ENCODE data around the gene EIF3L.

Gene EIF3L

GRCh38 chr22:37891926-37892325, 42.7 kb downstream of the EIF3L start:
- Histone ChIP-seq H3K36me3 (ENCODE audit: insufficient read depth, low read length) (peaks cover 47% of the 10 kb centered on the region), H3K4me3 (ENCODE audit: low read length) (no peak overlapping the region)

DNA sequence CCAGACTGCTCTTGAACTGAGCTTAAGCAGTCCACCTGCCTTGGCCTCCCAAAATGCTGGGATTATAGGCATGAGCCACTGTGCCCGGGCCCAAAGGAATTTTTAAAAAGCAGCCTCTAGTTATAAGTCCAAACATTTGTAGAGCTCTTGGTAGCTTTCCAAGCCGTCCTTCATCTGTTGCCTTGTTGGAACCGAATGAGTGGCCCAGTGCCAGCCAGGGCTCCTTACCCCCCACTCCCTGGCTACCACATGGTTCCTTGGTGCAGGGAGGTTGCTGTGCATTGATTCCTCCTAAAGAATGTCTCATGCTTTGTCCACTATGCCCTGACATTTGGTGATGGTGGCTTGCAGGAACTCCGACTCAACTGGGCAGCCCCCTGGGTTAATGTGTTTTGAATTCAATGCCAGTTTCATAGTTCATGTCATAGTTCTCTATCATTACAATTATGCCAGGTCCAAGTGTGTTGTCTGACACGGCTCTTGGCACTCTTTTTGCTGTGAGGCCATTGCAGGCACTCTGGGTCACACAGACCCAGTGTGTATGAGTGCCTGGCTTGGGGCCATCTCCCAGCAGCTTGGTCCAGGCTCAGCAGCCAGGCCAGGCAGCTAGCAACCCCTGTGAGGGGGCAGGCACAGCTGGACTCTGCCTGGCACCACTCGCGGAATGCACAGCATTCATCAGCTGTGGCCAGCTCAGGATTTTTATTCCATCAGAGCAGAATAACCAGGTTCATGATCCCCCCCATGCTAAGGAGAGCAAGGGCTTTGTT, 43.5 kb downstream of the EIF3L start:
- Histone ChIP-seq H3K36me3 (ENCODE audit: insufficient read depth, low read length) (peaks cover 42% of the 10 kb centered on the region), H3K9me3 (ENCODE audit: low read length) (no peaks in the 10 kb centered on the region), H3K4me1 (ENCODE audit: insufficient read depth, low read length) (peaks cover 12% of the 10 kb centered on the region), H3K27me3 (ENCODE audit: insufficient read depth, low read length) (no peaks in the 10 kb centered on the region), H3K4me3 (ENCODE audit: low read length) (no peak overlapping the region), H2AFZ (ENCODE audit: low read depth, low read length) (no peak overlapping the region)

More at GRCh38 chr22:37891926-37892325, 42.7 kb downstream of the EIF3L start:
- H3K9me3 ChIP-seq (ENCODE audit: low read length) = no peaks in the 10 kb centered on the region
- H3K27me3 ChIP-seq (ENCODE audit: insufficient read depth, low read length) = no peaks in the 10 kb centered on the region
- H3K4me1 ChIP-seq (ENCODE audit: insufficient read depth, low read length) = peaks cover 18% of the 10 kb centered on the region
- no peak overlapping the region for H2AFZ ChIP-seq (ENCODE audit: low read depth, low read length)

DNA sequence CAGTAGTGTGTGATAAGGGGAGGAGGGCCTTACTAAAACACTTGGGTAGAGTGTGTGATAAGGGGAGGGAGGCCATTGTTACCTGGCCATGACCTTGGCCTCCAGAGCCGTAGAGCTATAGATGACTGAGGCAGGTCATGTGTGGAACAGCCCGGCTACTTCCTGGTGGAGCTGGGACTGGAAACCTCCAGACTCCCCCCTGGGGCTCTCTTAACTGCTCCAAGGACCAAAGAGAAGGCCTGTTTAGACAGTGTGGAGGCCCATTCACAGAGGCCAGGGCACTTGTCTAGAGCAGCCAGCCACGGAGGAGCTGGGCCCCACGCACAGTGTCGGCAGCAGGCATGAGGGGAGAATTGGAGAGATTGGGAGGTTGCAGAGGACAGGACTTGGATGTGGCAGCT, 44.4 kb downstream of the EIF3L start:
- Histone ChIP-seq H3K4me3 (ENCODE audit: low read length) (no peak overlapping the region), H3K4me1 (ENCODE audit: insufficient read depth, low read length) (peaks cover 11% of the 10 kb centered on the region), H3K9me3 (ENCODE audit: low read length) (no peaks in the 10 kb centered on the region), H3K27me3 (ENCODE audit: insufficient read depth, low read length) (no peaks in the 10 kb centered on the region), H2AFZ (ENCODE audit: low read depth, low read length) (no peak overlapping the region), H3K36me3 (ENCODE audit: insufficient read depth, low read length) (peaks cover 34% of the 10 kb centered on the region)

- Histone ChIP-seq H2AFZ (ENCODE audit: low read depth, low read length) (no peak overlapping the region), H3K4me1 (ENCODE audit: insufficient read depth, low read length) (peaks cover 14% of the 10 kb centered on the region), H3K4me3 (ENCODE audit: low read length) (no peak overlapping the region), H3K27me3 (ENCODE audit: insufficient read depth, low read length) (no peaks in the 10 kb centered on the region), H3K9me3 (ENCODE audit: low read length) (no peaks in the 10 kb centered on the region), H3K36me3 (ENCODE audit: insufficient read depth, low read length) (peaks cover 20% of the 10 kb centered on the region)
These were observed 45.9 kb downstream of the EIF3L start for GRCh38 chr22:37894939-37895670.

- no peak overlapping the region for H2AFZ ChIP-seq (ENCODE audit: low read depth, low read length)
- H3K4me1 ChIP-seq (ENCODE audit: insufficient read depth, low read length) = peaks cover 14% of the 10 kb centered on the region
- H3K36me3 ChIP-seq (ENCODE audit: insufficient read depth, low read length) = peaks cover 14% of the 10 kb centered on the region
- H3K27me3 ChIP-seq (ENCODE audit: insufficient read depth, low read length) = no peaks in the 10 kb centered on the region
- no peak overlapping the region for H3K4me3 ChIP-seq (ENCODE audit: low read length)
- no peaks in the 10 kb centered on the region for H3K9me3 ChIP-seq (ENCODE audit: low read length)
These were observed 47.0 kb downstream of the EIF3L start for GRCh38 chr22:37896181-37896592.

DNA sequence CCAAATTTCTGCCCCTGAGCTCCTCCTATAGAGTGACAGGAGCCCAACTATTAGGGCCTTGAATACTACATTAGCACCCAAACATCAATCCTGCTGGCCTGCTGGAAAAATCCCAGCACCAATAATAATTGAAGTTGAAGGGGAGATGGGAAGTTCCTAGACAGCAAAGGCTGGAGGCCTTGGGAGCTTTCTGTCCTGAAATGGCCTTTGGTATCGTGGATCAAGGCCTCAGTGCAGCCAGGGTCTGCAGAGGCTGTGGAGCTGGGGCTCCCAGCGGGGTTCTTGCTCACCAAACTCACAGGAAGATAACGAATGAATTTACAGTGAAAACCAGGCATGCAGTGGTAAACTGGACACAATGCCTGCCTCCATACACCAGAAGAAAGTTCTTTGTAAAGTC, 47.7 kb downstream of the EIF3L start:
- Histone ChIP-seq H2AFZ (ENCODE audit: low read depth, low read length) (no peak overlapping the region), H3K36me3 (ENCODE audit: insufficient read depth, low read length) (peaks cover 9% of the 10 kb centered on the region), H3K9me3 (ENCODE audit: low read length) (no peaks in the 10 kb centered on the region), H3K4me3 (ENCODE audit: low read length) (no peak overlapping the region), H3K4me1 (ENCODE audit: insufficient read depth, low read length) (peaks cover 14% of the 10 kb centered on the region), H3K27me3 (ENCODE audit: insufficient read depth, low read length) (no peaks in the 10 kb centered on the region)

DNA sequence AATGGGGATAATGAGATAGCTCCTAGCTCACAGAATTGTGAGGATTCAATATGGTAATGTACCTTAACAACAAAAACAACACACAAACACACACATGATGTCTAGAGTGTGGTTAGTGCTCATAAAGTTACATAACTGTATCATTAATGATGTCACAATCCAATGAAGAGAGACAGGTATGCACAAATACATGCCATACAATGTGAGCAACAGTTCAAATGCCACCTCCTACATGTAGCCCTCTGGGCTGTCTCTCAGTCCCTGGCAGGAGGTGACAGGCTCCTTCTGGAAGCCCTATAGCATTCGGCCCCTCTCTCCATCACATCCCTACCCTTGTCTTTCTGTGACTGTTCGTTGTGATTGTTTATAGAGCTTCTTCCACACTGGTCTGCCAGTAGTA, 48.6 kb downstream of the EIF3L start:
- Histone ChIP-seq H3K36me3 (ENCODE audit: insufficient read depth, low read length) (peaks cover 2% of the 10 kb centered on the region), H3K27me3 (ENCODE audit: insufficient read depth, low read length) (no peaks in the 10 kb centered on the region), H2AFZ (ENCODE audit: low read depth, low read length) (no peak overlapping the region), H3K4me1 (ENCODE audit: insufficient read depth, low read length) (peaks cover 14% of the 10 kb centered on the region), H3K4me3 (ENCODE audit: low read length) (no peak overlapping the region), H3K9me3 (ENCODE audit: low read length) (no peaks in the 10 kb centered on the region)

DNA sequence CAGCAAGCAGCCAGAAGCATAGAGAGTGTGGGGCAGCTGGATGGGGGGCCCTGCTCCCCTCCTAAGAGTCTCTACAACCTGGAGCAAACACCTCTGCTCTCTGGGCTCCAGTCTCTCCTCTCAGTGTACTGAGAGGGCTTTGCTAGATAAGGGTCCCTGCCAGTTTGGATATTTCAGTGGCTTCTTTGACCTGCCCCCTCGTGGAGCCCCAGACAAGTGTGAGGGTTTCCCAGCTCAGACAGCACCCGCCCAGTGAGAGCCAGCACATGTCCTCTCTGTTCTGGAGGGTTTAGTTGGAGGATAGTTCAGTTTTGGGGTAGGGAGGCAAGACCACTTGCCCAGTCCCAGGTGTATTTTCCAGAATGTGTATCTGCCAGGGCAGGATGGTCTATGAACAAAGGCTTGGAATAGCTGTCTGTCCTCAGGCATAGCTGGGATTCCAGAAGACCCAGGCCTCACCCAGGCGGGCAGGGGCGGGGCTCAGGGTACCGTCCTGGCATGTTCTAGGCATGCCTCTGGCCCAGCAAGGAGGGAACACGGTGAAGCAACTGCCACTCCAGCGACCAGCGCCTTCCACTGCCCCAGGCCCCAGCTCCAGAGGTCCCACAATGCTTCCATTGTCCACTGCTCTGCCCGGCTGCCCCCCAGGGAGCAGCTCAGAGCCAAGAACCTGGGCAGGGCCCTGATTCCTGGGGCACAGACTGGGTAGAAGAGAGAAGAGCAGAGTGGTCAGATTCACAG, 49.4 kb downstream of the EIF3L start:
- no peaks in the 10 kb centered on the region for H3K9me3 ChIP-seq (ENCODE audit: low read length)
- no peaks in the 10 kb centered on the region for H3K27me3 ChIP-seq (ENCODE audit: insufficient read depth, low read length)
- H3K4me1 ChIP-seq (ENCODE audit: insufficient read depth, low read length) = peaks cover 14% of the 10 kb centered on the region
- no peaks in the 10 kb centered on the region for H3K36me3 ChIP-seq (ENCODE audit: insufficient read depth, low read length)
- H3K4me3 ChIP-seq (ENCODE audit: low read length) = no peak overlapping the region
- no peak overlapping the region for H2AFZ ChIP-seq (ENCODE audit: low read depth, low read length)

DNA sequence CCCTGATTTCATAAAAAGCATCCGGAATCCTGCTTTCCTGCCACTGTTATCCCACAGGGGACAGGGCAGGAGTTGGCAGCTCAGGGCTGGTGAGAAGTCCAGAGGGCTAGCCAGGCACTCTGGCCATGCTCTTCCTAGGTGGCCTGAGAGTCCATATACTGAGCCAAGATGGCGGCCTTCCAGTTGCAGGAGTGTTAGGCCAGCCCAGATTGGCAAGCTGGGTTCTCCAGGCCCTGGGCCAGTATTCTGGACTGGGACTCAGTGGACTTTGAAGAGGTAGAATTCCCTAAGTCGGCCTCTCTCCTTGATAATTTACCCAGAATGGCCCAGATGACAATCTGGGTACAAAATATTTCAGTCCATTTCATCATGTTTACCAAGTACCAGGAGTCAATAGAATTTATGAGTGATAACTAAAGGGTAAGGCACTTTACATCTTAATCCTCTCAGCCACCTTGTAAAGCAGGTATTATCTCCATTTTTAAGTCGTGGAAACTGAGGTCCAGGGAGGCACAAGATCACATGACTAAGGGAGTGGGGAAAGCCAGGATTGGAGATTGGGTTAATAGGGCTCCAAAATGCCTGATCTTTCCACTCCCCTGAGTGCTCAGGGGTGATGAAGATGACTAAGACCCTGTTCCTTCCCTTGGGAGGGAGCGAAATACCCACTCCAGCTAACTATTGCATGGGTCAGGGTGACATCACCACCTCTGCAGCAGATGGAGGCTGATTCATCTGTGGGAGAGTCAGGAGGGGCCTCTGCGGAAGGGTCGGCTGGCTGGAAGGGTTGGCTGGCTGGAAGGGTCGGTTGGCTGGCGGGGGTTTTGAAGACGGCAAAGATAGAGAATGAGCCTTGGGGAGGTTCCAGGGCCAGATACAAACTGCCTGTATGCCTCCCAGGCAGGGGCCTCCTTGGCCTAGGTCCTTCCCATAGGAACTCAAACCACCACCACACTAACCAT, 55.6 kb downstream of the EIF3L start:
- Histone ChIP-seq H3K9me3 (ENCODE audit: low read length) (no peaks in the 10 kb centered on the region), H3K36me3 (ENCODE audit: insufficient read depth, low read length) (no peaks in the 10 kb centered on the region), H3K4me3 (ENCODE audit: low read length) (no peak overlapping the region)

GRCh38 chr22:37905534-37906363, 56.5 kb downstream of the EIF3L start, which contains the start of gene MICALL1:
Gene MICALL1, plus strand, starts transcription at chr22:37906297. Its CDS starts 126 bp downstream, at chr22:37906423.
- Histone ChIP-seq H3K27me3 (ENCODE audit: insufficient read depth, low read length) (no peaks in the 10 kb centered on the region), H3K9me3 (ENCODE audit: low read length) (no peaks in the 10 kb centered on the region)

More for the DNA sequence above, 55.6 kb downstream of the EIF3L start:
- Histone ChIP-seq H2AFZ (ENCODE audit: low read depth, low read length) (no peak overlapping the region), H3K4me1 (ENCODE audit: insufficient read depth, low read length) (peaks cover 15% of the 10 kb centered on the region), H3K27me3 (ENCODE audit: insufficient read depth, low read length) (no peaks in the 10 kb centered on the region)

DNA sequence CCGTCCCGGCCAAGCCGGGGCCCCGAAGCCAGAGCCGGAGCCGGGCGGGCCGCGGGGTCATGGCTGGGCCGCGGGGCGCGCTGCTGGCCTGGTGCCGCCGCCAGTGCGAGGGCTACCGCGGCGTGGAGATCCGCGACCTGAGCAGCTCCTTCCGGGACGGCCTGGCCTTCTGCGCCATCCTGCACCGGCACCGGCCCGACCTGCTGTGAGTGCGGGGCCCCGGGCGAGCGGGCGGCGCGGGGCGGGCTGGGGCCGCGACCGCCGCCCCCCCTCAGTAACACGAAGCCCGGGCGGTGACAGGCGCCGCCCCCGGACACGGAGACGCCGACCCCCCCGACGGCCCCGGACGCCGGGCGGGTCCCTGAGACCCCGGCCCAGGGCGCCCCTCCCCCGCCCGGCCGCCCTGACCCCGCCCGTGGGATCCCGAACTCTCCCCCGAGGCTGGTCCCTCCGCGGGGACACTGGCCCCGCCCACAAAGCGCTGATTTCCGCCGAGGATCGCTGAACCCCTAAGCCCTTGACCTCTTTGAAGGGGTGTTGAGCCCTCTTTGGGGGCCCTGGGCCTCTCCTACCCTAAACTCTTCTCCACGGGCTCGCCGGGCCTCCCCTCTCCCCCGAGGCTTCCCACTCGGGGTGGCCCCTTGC, 57.3 kb downstream of the EIF3L start:
- Histone ChIP-seq H3K4me3 (ENCODE audit: low read length) (peak overlapping the region; percentile 75), H2AFZ (ENCODE audit: low read depth, low read length) (peak overlapping the region; percentile 31), H3K36me3 (ENCODE audit: insufficient read depth, low read length) (no peaks in the 10 kb centered on the region), H3K4me1 (ENCODE audit: insufficient read depth, low read length) (peaks cover 31% of the 10 kb centered on the region), H3K9me3 (ENCODE audit: low read length) (no peaks in the 10 kb centered on the region), H3K27me3 (ENCODE audit: insufficient read depth, low read length) (no peaks in the 10 kb centered on the region)

More at GRCh38 chr22:37905534-37906363, 56.5 kb downstream of the EIF3L start, which contains the start of gene MICALL1:
- Histone ChIP-seq H2AFZ (ENCODE audit: low read depth, low read length) (peak within 1 kb of the TSS; percentile 92), H3K4me3 (ENCODE audit: low read length) (peak within 1 kb of the TSS; percentile 75), H3K4me1 (ENCODE audit: insufficient read depth, low read length) (peaks cover 24% of the 10 kb centered on the region), H3K36me3 (ENCODE audit: insufficient read depth, low read length) (no peaks in the 10 kb centered on the region)
